Retinal pigment epithelial cell (primary cell): ENCODE data around the gene SDF4.

Source experiments
- DNase-seq: peaks from one replicate; pipeline ENCODE4 v3.0.0-alpha.2; 2010; ENCODE audit warnings: low read depth
- H3K4me3 ChIP-seq: 2 replicates; pipeline ENCODE4 v1.5.1; 2011; ENCODE audit warnings: mild to moderate bottlenecking, low read length, control low read depth, moderate library complexity
- CTCF ChIP-seq: conservative IDR thresholded peaks from 2 replicates; pipeline ENCODE4 v1.5.1; 2011; ENCODE audit warnings: low read depth, low read length, control low read depth, inconsistent platforms

Gene SDF4

GRCh38 chr1:1259951-1260600 lies 28.3 kb upstream of the SDF4 start:
- no peak for DNase-seq
- no peak for TF ChIP-seq CTCF
- H3K4me3 ChIP-seq, result no peak overlapping the region

- no peak for DNase-seq
- TF ChIP-seq CTCF, result no peak
- no peak overlapping the region for H3K4me3 ChIP-seq
Measured at GRCh38 chr1:1259540-1259939, 27.7 kb upstream of the SDF4 start.

GRCh38 chr1:1259119-1259488 lies 27.3 kb upstream of the SDF4 start:
- H3K4me3 ChIP-seq, result no peak overlapping the region
- no peak for TF ChIP-seq CTCF

DNA sequence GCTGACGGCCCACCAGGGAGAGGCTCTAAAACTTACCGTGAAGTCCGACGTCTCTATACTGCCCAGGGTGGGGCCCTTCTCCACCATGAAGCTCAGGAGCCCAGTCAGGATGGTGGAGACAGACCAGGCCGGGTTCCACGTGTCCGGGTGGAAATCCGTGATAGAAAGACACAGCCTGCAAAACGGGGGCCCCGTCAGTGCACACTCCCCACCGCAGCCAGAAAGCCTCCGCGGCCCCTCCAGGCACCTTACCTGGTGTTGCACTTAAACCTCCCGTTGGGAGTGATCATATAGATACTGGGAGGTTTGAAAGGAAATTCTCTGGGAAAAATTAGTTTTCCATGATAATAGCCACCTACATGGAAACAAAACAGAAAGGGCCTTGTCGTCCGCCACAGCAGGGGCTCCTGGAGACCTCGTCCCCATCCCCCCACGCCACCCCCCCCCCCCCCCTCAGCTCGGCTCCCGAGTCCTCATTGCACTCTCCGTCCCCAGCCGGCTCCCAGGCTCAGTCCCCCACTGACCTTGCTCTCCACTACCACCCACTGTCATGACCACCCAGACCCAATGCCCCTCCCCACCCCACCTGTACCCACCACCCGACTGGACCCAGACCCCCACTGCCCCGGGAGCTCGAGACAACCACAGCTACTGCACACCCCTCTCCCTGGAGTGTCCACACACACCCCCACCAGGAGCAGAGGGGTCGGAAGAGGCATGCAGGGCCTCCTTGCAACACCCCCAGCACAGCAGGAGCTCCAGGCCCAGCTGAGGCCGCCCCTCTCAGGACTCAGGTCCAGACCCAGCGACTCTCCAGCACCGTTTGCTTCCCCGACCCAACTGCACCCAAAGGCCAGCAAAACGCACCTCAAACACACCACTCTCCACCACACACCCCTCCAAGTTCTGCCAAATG lies 25.4 kb upstream of the SDF4 start:
- no peak for DNase-seq
- TF ChIP-seq CTCF, result no peak
- no peak overlapping the region for H3K4me3 ChIP-seq

More at GRCh38 chr1:1259119-1259488, 27.3 kb upstream of the SDF4 start:
- DNase-seq, result no peak

DNA sequence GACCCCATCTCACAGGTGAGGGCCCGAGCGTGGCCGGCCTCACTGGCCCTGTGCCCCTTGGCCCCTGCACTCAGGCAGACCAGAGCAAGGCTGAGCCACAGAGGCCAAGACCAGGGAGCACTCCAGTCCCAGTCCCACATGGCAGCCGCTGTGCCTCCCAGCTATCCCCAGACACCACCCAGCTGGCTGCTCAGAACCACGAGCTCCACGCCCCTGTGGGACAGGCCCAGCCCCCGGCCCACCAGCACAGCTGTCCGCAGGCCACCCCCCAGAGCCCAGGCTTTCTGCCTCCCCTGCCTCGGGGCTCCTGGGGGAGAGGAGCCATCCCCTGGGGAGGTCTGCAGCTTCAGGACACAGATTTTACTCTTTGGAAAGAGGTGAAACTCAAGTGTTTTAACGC lies 23.8 kb upstream of the SDF4 start:
- no peak overlapping the region for H3K4me3 ChIP-seq
- no peak for DNase-seq
- no peak for TF ChIP-seq CTCF

DNA sequence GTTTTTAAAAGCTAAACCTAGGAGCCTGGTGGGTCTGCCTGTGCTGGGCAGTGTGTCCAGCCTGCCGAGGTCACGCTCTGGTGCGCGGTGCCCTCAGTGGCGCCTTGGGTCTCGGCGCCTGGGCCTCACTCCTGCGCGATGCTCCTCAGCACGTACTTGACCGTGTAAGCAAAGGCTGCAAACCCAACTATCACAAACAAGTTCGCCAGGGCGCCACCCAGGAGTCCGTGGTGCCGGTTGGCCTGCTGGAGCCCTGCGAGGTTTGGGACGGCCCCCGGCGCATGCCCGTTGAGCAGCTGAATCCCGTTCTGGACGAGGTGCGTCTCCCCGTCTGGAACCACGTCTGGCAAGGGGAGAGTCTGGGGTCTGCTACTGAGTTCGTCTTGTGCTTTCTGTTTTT lies 23.3 kb upstream of the SDF4 start:
- no peak overlapping the region for H3K4me3 ChIP-seq
- no peak for DNase-seq
- no peak for TF ChIP-seq CTCF

GRCh38 chr1:1254667-1254998 lies 22.8 kb upstream of the SDF4 start:
- H3K4me3 ChIP-seq, result no peak overlapping the region
- DNase-seq, result no peak
- no peak for TF ChIP-seq CTCF
